Panc1 (cell line): ENCODE data around the gene PITX1. TPM values are rescaled to one million over a fixed set of nuclear protein-coding genes. Genes with fewer than 3 reads are reported as not detected.

ENCODE experiments used
- ATAC-seq: fragments of 200-7000 bp; cut with Tn5 transposase; 2 replicates; pipeline ENCODE4 v1.9.1; 2020; ENCODE audit warnings: mild to moderate bottlenecking, moderate library complexity
- BruUV-seq: library from RNA; stranded (reverse); fragments of 400-500 nt; replicated peaks from 2 replicates; lab custom pipeline; 2021; lab: Mats Ljungman, UMichigan
- CTCF ChIA-PET: fragments of 300-600 bp; sonication (Branson Sonifier 250); formaldehyde crosslinking; loops from one replicate; lab custom pipeline; 2022; ENCODE audit warnings: antibody characterized with exemption; lab: Charles Lee
- POLR2A ChIA-PET: fragments of 300-600 bp; sonication (Branson Sonifier 250); formaldehyde crosslinking; loops from one replicate; lab custom pipeline; 2022; ENCODE audit warnings: antibody characterized with exemption; lab: Charles Lee
- DNase-seq: peaks from one replicate; pipeline ENCODE4 v3.0.0-alpha.2; 2010; ENCODE audit warnings: low read depth, low spot score
- H3K27ac ChIP-seq: 2 replicates; pipeline ENCODE4 v1.5.1; 2011; ENCODE audit warnings: mild to moderate bottlenecking, low read length, inconsistent platforms
- H3K27me3 ChIP-seq: fragments of 200-500 bp; sonication (Bioruptor generic); 2 replicates; pipeline ENCODE4 v1.6.0; 2014; ENCODE audit warnings: low read length, inconsistent platforms; ENCODE audit not compliant: control insufficient read depth, insufficient read depth
- H3K36me3 ChIP-seq: fragments of 200-500 bp; sonication (Bioruptor generic); 2 replicates; pipeline ENCODE4 v1.5.1; 2014; ENCODE audit warnings: inconsistent platforms, mild to moderate bottlenecking, low read length, moderate library complexity; ENCODE audit not compliant: control insufficient read depth, insufficient read depth
- H3K4me1 ChIP-seq: 2 replicates; pipeline ENCODE4 v1.5.1; 2011; ENCODE audit warnings: inconsistent platforms, mild to moderate bottlenecking, low read length, moderate library complexity; ENCODE audit not compliant: control insufficient read depth, insufficient read depth
- H3K4me3 ChIP-seq, 2 experiments: 2 replicates each; pipeline ENCODE4 v1.5.1; 2011 to 2012; ENCODE audit warnings: low read depth in 2 of 2, low read length in 2 of 2, mild to moderate bottlenecking in 2 of 2, inconsistent platforms in 1 of 2, moderate library complexity in 1 of 2
- H3K9me3 ChIP-seq: fragments of 200-500 bp; sonication (Bioruptor generic); 2 replicates; pipeline ENCODE4 v1.5.1; 2014; ENCODE audit warnings: low read depth, mild to moderate bottlenecking, inconsistent platforms, low read length, moderate library complexity; ENCODE audit not compliant: control insufficient read depth, insufficient read depth
- CTCF ChIP-seq: fragments of 450-650 bp; IDR thresholded peaks from 2 replicates; pipeline ENCODE4 v1.5.1; 2017; ENCODE audit warnings: mild to moderate bottlenecking
- POLR2AphosphoS5 ChIP-seq: IDR thresholded peaks from 2 replicates; pipeline ENCODE4 v1.6.1; 2012; ENCODE audit warnings: mild to moderate bottlenecking, low read depth, low read length, moderate library complexity
- SIN3A ChIP-seq: IDR thresholded peaks from 2 replicates; pipeline ENCODE4 v1.6.1; 2012; ENCODE audit warnings: low read depth, mild to moderate bottlenecking, low read length, moderate library complexity, borderline replicate concordance; ENCODE audit not compliant: insufficient read depth
- TCF7L2 ChIP-seq: IDR thresholded peaks from 2 replicates; pipeline ENCODE4 v1.6.1; 2011; ENCODE audit warnings: mild to moderate bottlenecking, low read depth, low read length, inconsistent platforms
- in situ Hi-C: cut with HindIII; loops from 2 replicates; pipeline ENCODE4 v1.10.0; 2016; ENCODE audit warnings: low sequenced_read_pairs, low pct_unique_long_range_greater_than_20kb
- intact Hi-C: fragments of 100-400 bp; cut with micrococcal nuclease; formaldehyde crosslinking; loops from one replicate; pipeline ENCODE4 v1.10.0; 2022; ENCODE audit not compliant: unreplicated experiment
- total RNA-seq: library from RNA; stranded (reverse); gene quantifications from one replicate; pipeline ENCODE4 v1.2.1, GENCODE V29; 2021; ENCODE audit not compliant: unreplicated experiment
- TF ChIP-seq, protein P1 (sequence below), 2 experiments: IDR thresholded peaks; 2 replicates each; pipeline ENCODE4 v1.6.1; 2011 to 2012; ENCODE audit warnings: low read depth in 2 of 2, control low read depth in 1 of 2, low read length in 1 of 2, mild to moderate bottlenecking in 1 of 2, moderate library complexity in 1 of 2; ENCODE audit not compliant: insufficient read depth in 1 of 2

Gene PITX1
- total RNA-seq, 1 experiment from 2014 or later, result 41.5 TPM

DNA sequence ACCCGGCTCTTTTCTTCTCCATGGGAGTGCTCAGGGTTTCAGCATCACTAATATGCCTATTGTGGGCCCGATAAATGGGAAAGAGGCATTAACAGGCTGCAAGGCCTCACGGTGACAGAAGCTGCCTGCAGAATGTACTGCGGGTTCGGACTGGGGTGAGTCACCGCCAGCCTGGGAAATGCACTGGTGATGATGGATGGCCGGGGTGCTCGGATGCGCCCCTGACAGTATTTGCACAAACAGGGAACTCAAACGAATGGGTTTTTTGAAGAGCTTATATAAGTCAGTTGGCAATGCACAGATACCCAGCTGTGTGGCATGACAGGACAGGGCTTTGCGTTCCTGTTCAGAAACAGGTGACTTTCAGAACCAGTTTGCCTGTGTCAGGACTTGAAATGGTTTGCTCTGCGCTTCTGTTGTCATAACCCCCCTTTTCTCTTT, 42.0 kb upstream of the PITX1 start:
- no peak overlapping the region for H3K27ac ChIP-seq
- CTCF ChIA-PET, result no interaction called here
- BruUV-seq, result no TSS peak
- DNase-seq, result no peak
- POLR2A ChIA-PET, result no interaction called here
- no peak for ATAC-seq
- TF ChIP-seq POLR2AphosphoS5 (no peak), TCF7L2 (no peak), CTCF (no peak), SIN3A (no peak)
- TF ChIP-seq, protein P1, sequence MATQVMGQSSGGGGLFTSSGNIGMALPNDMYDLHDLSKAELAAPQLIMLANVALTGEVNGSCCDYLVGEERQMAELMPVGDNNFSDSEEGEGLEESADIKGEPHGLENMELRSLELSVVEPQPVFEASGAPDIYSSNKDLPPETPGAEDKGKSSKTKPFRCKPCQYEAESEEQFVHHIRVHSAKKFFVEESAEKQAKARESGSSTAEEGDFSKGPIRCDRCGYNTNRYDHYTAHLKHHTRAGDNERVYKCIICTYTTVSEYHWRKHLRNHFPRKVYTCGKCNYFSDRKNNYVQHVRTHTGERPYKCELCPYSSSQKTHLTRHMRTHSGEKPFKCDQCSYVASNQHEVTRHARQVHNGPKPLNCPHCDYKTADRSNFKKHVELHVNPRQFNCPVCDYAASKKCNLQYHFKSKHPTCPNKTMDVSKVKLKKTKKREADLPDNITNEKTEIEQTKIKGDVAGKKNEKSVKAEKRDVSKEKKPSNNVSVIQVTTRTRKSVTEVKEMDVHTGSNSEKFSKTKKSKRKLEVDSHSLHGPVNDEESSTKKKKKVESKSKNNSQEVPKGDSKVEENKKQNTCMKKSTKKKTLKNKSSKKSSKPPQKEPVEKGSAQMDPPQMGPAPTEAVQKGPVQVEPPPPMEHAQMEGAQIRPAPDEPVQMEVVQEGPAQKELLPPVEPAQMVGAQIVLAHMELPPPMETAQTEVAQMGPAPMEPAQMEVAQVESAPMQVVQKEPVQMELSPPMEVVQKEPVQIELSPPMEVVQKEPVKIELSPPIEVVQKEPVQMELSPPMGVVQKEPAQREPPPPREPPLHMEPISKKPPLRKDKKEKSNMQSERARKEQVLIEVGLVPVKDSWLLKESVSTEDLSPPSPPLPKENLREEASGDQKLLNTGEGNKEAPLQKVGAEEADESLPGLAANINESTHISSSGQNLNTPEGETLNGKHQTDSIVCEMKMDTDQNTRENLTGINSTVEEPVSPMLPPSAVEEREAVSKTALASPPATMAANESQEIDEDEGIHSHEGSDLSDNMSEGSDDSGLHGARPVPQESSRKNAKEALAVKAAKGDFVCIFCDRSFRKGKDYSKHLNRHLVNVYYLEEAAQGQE (IDR thresholded peaks at IDR 0.05; ENCODE audit: insufficient read depth in 1 of 2, low read depth in 2 of 2, low read length in 1 of 2), result no peak
- H3K27me3 ChIP-seq, result no peaks in the 10 kb centered on the region
- no peaks in the 10 kb centered on the region; the same call in 1 of the 2 replicates for H3K9me3 ChIP-seq
- no peak overlapping the region for H3K4me3 ChIP-seq
- in situ Hi-C loops (no loop called here), intact Hi-C loops (no loop called here)
- no peaks in the 10 kb centered on the region for H3K36me3 ChIP-seq
- H3K4me1 ChIP-seq, result no peaks in the 10 kb centered on the region

- TF ChIP-seq SIN3A (no peak), POLR2AphosphoS5 (no peak), CTCF (no peak), TCF7L2 (no peak)
- TF ChIP-seq, protein P1 (IDR thresholded peaks at IDR 0.05; ENCODE audit: insufficient read depth in 1 of 2, low read depth in 2 of 2, low read length in 1 of 2), result no peak
- H3K27ac ChIP-seq, result no peak overlapping the region
- no peaks in the 10 kb centered on the region for H3K36me3 ChIP-seq
- in situ Hi-C loops, result no loop called here
- BruUV-seq, result no TSS peak
- H3K27me3 ChIP-seq, result no peaks in the 10 kb centered on the region
- POLR2A ChIA-PET, result no interaction called here
- CTCF ChIA-PET, result no interaction called here
- ATAC-seq (no peak), DNase-seq (no peak)
- no peaks in the 10 kb centered on the region for H3K9me3 ChIP-seq
- H3K4me3 ChIP-seq, result no peak overlapping the region
- intact Hi-C loops, result no loop called here
- no peaks in the 10 kb centered on the region for H3K4me1 ChIP-seq
Observed at GRCh38 chr5:135075621-135076020, 41.6 kb upstream of the PITX1 start.
